ENCODE measurements around the gene TJP2.
"Not testable (repeated sequence)": the region's sequence is repeated elsewhere in the genome, so short reads cannot be mapped to it uniquely, and the experiment has no call there.

Gene TJP2

DNA sequence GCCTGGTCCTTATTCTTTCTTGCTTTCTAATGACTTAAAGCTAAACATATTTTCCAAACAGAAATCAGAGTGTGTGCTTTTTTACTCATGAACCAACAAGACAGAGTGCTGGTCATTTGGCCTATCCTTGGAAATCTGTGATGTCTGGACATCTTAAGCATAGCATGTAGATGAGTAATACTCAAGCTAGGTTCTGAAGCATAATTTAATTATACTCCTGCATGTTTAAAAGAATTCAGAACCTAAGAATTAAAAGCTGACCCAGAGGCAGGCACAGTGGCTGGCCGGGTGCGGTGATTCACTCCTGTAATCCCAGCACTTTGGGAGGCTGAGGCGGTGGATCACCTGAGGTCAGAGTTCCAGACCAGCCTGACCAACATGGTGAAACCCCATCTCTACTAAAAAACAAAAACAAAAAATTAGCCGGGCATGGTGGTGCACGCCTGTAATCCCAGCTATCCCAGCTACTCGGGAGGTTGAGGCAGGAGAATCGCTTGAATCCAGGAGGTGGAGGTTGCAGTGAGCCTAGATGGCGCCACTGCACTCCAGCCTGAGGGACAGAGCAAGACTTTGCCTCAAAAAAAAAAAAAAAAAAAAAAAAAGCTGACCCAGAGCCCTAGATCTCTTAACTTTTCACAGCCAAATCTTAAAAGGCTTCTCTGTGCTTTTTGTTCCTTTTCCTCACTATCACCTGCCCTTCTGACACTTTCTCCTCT is 16.2 kb upstream of the TJP2 start:
- DNase-seq (ENCODE audit: low spot score): no peak

DNA sequence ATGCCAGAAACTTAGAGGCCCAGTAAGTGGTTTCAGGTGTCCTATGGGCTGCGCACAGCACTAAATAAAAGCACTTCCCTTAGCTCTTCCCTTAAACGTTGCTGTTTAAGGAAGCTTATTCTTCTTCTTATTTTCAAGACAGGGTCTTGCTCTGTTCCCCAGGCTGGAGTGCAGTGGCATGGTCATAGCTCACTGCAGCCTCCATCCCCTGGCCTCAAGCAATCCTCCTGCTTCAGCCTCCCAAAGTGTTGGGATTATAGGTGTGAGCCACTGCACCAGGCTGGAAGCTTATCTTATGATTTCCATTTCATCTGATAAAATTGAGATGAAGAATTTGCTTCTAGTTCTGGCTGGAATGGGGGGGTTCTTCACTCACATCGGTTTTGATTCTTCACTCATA is 15.6 kb upstream of the TJP2 start:
- no peak for DNase-seq (ENCODE audit: low spot score)

DNA sequence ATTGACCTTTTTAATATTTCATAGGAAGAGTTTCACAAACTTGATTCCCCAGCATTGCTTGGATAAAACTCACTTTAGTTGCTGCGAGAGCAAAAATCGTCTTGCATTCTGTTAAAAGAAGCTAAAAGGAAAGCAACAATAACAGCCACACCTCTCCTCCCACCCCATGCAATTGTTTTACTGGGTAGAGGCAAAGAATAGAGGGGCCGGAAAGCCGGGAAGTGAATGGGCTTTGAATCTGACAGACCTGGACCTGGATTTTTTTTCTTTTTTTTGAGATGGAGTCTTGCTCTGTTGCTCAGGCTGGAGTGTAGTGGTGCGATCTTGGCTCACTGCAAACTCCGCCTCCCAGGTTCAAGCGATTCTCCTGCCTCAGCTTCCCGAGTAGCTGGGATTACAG is 9.5 kb upstream of the TJP2 start:
- not testable (repeated sequence) for DNase-seq (ENCODE audit: low spot score)

DNA sequence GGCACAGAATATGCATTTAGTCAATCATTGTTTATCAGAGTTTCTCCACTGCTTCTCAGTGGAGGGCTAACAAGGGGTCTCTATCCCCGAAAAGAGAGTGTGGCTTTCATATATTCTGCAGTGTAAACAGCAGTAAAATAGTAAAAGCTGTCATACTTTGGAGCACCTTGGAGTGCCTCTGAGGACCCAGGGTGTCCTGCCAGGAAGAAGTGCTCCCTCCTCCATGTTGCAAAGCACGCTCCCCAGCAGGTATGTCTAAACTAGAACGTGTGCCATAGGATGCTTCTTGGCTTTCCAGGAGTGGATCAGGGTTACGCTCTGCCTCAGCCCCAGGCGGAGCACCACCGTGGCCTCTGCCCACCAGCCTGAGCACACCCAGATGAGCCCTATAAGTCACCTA is 8.5 kb upstream of the TJP2 start:
- no peak for DNase-seq (ENCODE audit: low spot score)

DNA sequence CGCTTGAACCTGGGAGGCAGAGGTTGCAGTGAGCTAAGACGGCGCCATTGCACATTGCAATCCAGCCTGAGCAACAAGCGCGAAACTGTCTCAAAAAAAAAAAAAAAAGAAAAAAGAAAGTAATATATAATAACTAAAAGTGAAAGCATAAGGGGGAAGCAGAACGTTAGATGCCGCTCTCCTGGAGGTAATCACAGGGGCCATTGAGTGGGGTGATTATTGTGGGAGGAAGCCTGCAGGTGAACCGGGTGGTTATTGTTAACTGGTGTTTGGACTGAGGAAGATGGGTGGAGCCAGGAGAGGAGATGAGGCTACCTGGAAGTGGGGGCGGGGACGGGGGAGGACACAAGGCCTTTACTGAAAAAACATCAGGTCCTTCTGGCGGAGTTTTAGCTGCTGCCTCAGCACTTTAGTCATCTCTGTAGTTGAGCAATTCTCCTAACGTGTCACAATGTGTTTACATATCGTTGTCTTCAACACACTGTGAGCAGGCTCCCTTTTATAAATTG is 5.3 kb upstream of the TJP2 start:
- no peak for DNase-seq (ENCODE audit: low spot score)

DNA sequence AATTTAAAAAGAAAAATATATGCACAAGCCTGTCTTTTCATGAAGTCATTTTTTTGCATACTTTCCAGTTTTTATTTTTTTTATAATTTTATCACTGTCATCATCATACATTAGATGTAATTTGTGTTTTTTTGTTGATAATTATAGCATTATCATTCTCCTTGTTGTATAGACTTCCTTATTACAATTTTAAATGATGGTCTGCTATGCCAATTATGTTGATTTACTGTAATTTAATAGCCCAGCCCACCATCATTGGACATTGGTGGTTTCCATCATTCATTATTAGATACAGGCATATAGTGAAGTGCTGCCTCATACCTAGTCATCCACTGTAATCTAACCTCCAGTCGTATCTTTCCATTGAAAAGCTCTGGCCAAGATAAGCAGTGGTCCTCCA is 3.8 kb upstream of the TJP2 start:
- DNase-seq (ENCODE audit: low spot score): no peak

DNA sequence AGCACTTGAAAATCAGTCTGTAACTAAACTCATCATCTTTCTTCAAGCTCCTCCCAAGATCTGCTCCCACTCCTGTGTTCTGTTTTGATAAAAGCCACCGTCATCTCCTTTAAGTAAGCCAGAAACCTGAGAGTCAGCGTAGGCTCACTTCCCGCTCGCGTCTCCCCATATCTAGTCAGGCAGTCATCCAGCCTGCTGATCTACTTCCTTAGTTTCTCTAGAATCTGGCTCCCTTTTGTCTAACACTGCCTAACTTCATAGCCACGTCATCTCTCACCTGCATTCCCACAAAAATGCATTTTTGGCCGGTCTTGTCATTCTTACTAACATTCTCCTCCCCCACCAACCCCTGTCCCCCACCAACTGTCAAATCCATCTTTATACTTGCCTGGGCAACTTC is 3.0 kb upstream of the TJP2 start:
- DNase-seq (ENCODE audit: low spot score): no peak

DNA sequence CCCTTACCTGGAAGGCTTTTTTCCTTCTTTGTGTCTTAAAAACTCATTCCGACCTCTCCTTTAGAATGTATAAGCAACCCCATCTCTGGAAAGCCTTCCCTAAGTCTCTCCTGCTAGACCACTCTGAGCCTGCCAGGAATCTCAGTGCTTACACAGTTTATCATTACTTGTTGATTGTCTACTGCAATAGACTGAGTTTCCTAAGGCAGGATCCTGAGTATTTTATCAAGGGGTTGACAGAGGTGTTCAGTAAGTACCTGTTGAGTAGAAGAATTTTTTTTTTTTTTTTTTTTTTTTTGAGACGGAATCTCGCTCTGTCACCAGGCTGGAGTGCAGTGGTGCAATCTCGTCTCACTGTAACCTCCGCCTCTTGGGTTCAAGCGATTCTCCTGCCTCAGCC is 2.6 kb upstream of the TJP2 start:
- DNase-seq (ENCODE audit: low spot score): no peak

DNA sequence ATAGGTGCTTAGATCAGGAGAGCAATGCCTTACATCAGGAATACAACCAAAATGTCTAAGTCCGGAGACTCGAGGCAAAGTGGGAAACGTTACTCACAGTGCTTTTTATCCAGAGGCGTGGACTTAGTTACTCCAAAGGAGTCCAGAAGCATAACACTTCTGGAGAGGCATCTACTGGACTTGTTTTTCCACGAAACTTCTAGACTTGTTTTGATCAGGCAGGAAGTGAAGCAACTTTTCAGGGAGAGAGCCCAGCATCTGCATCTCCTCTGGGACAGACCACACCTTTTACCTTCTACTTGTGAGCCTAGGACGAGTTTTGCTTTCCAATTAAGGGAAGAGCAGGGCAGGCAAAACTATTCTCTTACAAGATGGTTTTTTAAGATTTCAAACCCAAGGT is 1.2 kb upstream of the TJP2 start:
- DNase-seq (ENCODE audit: low spot score): no peak

DNA sequence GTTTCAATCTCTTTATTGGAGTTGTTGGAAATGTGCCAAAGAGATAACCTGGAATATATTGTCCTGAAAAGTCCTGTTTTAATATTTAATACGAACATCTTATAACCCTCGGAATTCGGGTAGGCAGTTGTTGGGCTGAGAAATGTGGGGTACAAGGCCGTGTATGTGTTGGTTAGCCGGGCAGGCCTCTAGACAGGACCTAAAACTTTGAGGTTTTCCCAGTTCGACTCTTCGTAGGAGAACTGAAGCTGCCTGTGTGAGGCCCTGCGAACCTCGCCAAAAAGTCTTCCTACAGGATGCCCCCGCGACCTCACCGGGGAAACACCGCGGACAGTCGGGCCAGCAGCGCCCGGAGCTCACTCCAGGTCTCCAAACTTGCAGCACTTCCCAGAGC is 583 bp upstream of the TJP2 start:
- no peak for DNase-seq (ENCODE audit: low spot score)

DNA sequence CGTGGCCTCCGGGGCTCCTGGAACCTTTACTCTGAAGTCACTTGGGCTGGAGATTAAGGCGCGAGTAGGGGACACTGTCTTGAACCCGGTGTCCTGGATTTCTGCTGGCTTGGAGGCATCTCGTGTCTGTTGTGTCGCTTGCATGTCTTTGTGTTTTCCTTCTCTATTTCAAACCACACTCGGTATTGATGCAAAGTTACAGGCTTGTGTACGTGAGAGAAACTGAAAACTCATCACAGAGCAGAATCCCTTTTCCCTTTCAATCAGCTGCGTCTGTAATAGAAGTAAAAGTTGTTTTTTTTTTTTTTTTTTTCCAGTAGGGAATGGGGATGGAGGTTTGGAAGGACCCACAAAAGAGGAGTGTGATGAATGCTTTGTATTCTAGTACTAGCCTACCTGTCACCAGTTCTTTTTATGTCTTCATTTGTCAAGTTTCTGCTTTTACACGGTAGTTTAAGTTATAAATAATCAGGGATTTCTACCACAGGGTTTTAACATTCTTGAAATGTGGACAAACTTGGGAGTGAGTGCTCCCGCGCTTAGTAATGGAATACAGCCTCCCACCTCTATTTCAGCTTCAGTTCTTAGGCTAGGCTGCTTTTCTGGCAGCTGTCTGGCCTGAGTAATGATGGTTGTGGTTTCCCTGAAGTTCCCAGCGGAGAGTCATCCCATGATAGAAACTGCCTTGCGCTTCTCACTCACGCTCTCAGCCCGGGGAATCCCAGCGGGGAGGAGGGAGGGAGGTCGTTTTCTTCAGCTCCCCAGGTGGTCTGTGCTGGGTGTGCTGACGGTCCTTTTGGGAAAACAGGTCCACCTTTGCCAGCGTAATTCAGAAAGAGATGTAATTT is 763 bp downstream of the TJP2 start:
- peak; percentile 56 for DNase-seq (ENCODE audit: low spot score)

DNA sequence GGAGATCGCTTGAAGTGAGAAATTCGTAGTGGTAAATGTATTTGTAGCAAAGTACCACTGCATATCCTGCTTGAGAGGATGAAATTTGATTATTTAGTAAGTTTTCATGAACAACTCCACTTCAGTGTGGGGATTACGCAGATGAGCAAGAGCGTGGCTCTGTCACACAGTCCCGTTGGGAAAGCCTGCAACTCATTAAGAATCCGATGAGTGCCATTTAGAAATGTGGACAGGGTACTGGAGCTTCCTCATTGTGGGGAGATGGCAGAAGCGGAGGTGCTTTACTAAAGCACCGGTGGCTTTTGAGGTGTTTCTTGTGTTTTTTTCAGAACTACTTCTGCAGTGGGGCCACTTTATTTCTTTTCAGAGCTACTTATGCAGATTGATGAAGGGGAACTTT is 1.4 kb downstream of the TJP2 start:
- no peak for DNase-seq (ENCODE audit: low spot score)

DNA sequence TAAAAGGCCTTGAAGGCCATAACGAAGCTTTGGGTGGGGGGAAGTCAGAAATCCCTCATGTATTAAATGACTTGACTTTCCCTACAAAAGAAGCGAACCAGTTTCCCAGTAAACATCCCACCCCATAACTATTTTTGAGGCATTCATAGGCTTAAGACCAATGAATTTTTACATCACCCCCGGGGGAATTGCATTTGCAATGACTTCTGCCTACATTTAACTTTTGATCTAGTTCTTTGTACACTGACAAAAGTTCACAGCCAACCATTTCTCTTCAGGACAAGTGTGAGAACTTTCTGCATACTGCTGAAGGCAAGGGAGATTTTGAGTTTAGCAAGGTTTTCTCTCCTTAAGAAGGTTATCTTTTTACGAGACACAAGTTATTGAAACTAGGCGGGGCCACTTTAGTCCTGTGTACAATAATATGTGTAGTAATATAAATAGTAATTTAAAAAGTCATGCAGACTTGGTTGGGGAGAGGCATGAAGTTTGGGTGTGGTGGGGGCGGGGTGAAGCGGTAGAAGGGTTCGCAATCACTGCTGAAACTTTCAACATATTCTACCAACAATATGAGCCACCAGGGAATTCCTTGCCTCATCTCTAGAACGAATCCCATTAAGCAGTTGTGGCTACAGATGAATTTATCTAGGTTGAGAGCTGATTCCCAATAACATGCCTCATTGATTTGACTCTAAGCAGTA is 2.5 kb downstream of the TJP2 start:
- DNase-seq (ENCODE audit: low spot score): no peak

DNA sequence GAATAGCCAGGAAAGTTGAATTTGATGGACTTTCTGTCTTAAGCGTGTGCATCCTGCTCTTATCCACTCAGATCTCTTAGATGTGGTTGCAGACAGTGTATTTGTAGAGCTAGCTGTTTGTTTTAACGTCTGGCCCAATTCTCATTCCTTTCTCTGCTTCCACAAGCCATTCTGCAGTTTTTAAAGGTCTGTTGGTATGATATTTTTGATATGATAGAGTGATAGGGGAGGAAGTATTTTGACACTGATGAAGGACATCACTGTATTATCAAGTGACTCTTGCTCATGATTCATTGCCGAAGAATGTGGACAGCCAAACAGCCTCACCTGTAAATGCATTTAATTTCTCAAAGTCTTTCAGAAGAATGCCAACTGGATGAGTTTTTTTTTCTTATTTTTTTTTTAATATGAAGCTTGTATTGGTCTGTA is 4.5 kb downstream of the TJP2 start:
- no peak for DNase-seq (ENCODE audit: low spot score)

DNA sequence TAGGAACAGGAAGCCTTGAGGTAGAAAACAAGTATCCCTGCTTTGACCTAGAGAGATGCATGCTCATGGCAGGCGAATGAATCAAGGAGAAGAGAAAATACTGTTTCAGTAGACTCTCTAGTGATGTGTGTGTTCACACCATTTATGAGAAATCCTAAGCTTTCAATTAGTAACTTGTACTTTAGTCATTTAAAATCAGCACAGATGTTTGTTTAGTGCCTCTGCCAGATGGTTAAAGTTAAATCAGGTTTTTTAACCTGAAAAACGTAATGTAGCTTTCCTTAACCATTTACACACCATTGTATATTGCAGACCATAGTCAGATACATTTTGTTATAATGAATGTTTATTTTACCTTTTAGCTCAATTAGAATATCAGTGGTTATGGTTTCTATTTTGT is 5.0 kb downstream of the TJP2 start:
- DNase-seq (ENCODE audit: low spot score): no peak

DNA sequence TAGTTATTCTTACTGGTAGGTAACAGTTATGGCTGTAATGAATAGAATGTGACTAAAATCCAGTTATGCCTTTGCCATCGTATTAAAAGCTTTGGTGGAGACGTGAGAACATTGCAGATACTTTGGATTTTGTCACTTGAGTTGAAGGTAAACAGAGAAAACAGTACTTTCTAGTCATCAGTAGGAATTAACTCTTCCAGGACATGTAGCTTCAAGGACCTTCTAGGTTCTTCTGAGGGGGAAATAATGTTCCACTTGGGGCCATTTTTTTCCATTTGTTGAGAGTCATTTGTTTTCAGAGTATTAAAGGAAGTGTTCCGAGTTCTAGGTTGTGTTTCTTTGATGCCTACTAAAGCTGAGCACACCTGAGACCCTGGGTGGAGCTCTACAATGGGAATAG is 6.1 kb downstream of the TJP2 start:
- DNase-seq (ENCODE audit: low spot score): no peak

DNA sequence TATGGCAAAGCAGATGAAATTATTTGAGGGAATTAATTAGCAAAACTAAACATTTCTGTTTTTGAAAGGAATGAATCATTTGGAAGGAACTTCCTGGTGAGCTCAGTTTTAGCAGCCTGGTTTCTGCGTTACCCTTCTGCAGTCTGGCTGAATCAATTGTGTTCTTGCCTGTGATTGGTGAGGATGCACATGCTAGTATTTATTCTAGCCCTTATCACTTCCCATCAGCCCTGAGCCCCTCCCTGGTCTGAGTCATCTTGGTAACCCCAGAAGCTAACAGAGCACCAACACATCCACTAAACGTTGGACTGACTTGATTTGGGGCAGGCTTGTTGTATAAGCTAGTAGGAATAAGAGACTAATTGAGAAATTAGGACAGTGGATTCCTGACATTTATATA is 6.6 kb downstream of the TJP2 start:
- DNase-seq (ENCODE audit: low spot score): peak; percentile 57

DNA sequence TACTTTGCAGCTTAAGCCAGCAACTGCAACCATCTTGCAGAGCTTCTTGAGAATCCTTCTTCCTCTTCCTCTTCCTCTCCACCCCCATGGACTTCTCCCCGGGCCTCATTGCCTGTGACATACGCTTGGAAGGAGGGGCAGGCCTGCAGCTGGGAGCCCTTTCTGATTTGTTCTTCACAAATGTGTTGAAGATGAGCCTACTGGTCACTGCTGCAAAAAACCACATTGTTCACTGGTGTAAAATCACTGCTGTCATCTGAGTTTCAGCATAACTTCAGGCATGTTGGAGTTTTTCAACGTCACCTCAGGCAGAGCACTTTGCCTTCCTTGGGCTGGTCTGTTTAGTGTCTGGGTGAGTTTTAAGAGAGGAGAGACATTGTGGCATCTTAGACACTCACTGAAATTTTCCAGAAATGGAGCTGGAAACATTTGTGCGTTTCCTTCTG is 7.9 kb downstream of the TJP2 start:
- peak; percentile 64 for DNase-seq (ENCODE audit: low spot score)

DNA sequence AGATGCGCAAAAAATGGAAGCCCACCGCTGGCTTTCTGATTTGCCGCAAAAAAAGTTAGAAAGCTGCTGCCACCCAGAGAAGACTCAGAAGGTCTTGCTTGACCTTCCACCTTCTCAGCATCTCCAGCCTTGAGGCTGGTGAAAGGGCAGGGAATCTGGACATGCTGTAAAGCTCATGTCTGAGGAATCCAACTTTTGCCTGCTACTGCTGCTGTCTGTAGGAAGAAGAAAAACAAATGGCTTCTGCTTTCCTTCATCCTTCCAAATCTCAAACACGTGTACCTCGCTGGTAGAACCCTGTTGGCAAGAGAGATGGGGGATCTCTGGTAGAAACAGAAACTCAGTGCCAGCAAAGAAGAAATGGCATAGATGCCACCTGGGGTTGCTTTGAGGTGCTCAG is 10.2 kb downstream of the TJP2 start:
- no peak for DNase-seq (ENCODE audit: low spot score)

DNA sequence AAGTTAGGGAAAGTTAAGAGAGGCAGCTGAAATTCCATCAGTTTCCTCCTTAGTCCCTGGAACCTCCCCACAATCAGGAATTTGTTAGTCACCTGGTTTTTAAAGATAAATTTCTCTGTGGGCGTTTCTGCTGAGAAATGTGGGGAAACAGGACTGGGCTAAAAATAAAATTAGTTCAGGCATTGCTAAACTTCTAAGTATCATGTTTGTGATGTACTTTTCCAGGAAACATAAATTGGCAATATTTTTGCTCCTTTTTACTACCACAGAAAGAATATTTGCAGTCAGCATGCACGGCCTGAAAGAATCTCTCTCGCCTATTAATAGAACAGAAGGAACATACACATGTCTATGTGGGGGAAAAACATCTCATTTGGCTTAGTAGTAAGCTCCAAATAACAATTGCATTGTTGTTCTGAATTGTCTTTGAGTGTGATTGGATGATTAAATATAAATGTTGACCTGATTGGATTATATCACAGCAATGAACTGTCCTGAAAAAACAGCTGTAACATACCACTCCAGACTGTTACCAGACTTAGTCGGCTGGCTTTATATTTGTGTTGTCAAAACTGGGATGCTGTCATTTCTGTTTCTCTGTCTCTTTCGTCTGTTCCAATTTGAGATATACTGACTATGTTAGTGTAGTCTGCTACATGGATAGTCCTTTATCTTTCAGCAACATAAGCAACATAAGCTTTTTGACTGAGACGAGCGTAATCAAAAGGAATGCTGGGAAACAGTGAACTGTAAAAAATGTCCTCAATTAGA is 12.9 kb downstream of the TJP2 start:
- DNase-seq (ENCODE audit: low spot score): no peak

DNA sequence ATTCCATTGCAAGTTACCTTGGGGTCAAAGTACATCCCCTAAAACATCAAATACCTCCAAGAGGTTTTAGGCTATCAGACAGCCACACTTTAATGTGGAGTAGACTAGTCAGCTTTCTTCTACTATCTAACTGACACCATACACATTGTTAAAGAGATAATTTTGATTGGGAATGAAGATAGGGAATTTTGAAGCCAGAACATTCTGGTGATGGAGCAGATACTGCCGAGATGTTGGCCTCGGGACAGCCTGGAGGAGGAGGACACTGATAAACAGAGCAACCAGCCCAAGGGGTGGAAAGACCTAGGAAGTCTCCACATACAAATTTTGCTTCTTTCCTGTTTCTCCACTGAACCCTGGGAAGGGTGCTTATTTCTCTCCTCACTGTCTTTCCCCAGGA is 14.9 kb downstream of the TJP2 start:
- DNase-seq (ENCODE audit: low spot score): no peak

Measured in SK-N-DZ (cell line).